Neural progenitor cell (in vitro differentiated cells): Measurements from ENCODE around the gene MPP2. TPM values are rescaled to one million over a fixed set of nuclear protein-coding genes. Genes with fewer than 3 reads are reported as not detected.
"Not testable (repeated sequence)": the region's sequence is repeated elsewhere in the genome, so short reads cannot be mapped to it uniquely, and the experiment has no call there.

Experiments
- DNase-seq: peaks from one replicate; pipeline ENCODE4 v3.0.0-alpha.2; 2016; ENCODE audit warnings: low spot score
- H2AFZ ChIP-seq: fragments of 200-600 bp; sonication (generic); replicated peaks from 2 replicates; pipeline ENCODE4 v1.6.1; 2016; ENCODE audit warnings: antibody characterized with exemption
- H3F3A ChIP-seq: fragments of 200-600 bp; sonication (generic); 2 replicates; pipeline ENCODE4 v1.6.1; 2016; ENCODE audit warnings: antibody characterized with exemption, low read depth
- H3K27ac ChIP-seq: fragments of 200-600 bp; sonication (generic); 2 replicates; pipeline ENCODE4 v1.5.1; 2016; ENCODE audit warnings: mild to moderate bottlenecking
- H3K27me3 ChIP-seq: fragments of 200-600 bp; sonication (generic); 2 replicates; pipeline ENCODE4 v1.6.1; 2016; ENCODE audit warnings: mild to moderate bottlenecking, moderate library complexity
- H3K36me3 ChIP-seq: fragments of 200-600 bp; sonication (generic); 2 replicates; pipeline ENCODE4 v1.5.1; 2016
- H3K4me1 ChIP-seq: fragments of 200-600 bp; sonication (generic); 2 replicates; pipeline ENCODE4 v1.6.1; 2016; ENCODE audit warnings: mixed run types
- H3K4me2 ChIP-seq: fragments of 200-600 bp; sonication (generic); 2 replicates; pipeline ENCODE4 v1.6.1; 2016
- H3K4me3 ChIP-seq: fragments of 200-600 bp; sonication (generic); 2 replicates; pipeline ENCODE4 v1.5.1; 2016
- H3K79me2 ChIP-seq: fragments of 200-600 bp; sonication (generic); 2 replicates; pipeline ENCODE4 v1.6.1; 2016; ENCODE audit warnings: low read depth
- H3K9ac ChIP-seq: fragments of 200-600 bp; sonication (generic); 2 replicates; pipeline ENCODE4 v1.6.1; 2016
- H3K9me3 ChIP-seq: fragments of 200-600 bp; sonication (generic); 2 replicates; pipeline ENCODE4 v1.5.1; 2016; ENCODE audit warnings: low read depth
- H4K20me1 ChIP-seq: fragments of 200-600 bp; sonication (generic); 2 replicates; pipeline ENCODE4 v1.6.1; 2016; ENCODE audit warnings: low read depth
- H3K27ac Mint-ChIP-seq: 3 replicates; pipeline ENCODE4 v1.8.0; 2021; ENCODE audit warnings: mixed read lengths
- H3K27me3 Mint-ChIP-seq: 2 replicates; pipeline ENCODE4 v1.8.0; 2022; ENCODE audit warnings: low read depth, mild to moderate bottlenecking, inconsistent platforms, moderate library complexity, mixed read lengths; ENCODE audit not compliant: insufficient read depth
- H3K36me3 Mint-ChIP-seq: 3 replicates; pipeline ENCODE4 v1.8.0; 2021; ENCODE audit warnings: mixed read lengths
- H3K4me1 Mint-ChIP-seq: 3 replicates; pipeline ENCODE4 v1.8.0; 2021; ENCODE audit warnings: mixed read lengths
- H3K4me3 Mint-ChIP-seq: 3 replicates; pipeline ENCODE4 v1.8.0; 2021; ENCODE audit warnings: mild to moderate bottlenecking, moderate library complexity, mixed read lengths
- H3K9me3 Mint-ChIP-seq: 3 replicates; pipeline ENCODE4 v1.8.0; 2020; ENCODE audit warnings: mixed read lengths
- EZH2 ChIP-seq: fragments of 200-600 bp; sonication (generic); IDR thresholded peaks from 2 replicates; pipeline ENCODE4 v1.6.1; 2017; ENCODE audit warnings: antibody characterized with exemption, mild to moderate bottlenecking, moderate library complexity
- EZH2phosphoT487 ChIP-seq: fragments of 200-600 bp; sonication (generic); IDR thresholded peaks from 2 replicates; pipeline ENCODE4 v1.6.1; 2017; ENCODE audit warnings: antibody characterized with exemption
- total RNA-seq: library from RNA; depleted of rRNA; stranded (reverse); fragments of >200 nt; gene quantifications from 2 replicates; pipeline ENCODE4 v1.2.3, GENCODE V29; 2015; ENCODE audit warnings: low replicate concordance
- TF ChIP-seq, protein P1 (sequence below): fragments of 200-600 bp; sonication (generic); IDR thresholded peaks from 2 replicates; pipeline ENCODE4 v1.5.1; 2017; ENCODE audit warnings: antibody characterized with exemption, mild to moderate bottlenecking

The MPP2 gene
- total RNA-seq, 1 donor from 2014 or later, result 7.8 TPM

DNA sequence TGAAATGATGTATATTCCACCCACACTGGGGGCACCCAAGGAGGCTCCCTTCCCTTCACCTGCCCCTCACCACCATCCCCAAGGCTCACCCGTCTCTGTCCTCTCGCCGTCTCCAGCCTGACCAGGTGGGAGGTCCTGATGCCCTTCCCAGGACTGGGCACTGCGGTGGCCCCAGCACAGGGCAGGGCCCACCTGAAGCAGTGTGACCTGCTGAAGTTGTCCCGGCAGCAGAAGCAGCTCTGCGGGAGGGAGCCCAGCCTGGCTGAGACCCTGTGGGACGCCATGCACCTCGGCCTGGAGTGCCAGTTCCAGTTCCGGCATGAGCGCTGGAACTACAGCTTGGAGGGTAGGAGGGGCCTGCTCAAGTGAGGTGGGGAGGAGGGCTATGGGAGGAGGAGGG lies 25.0 kb upstream of the MPP2 start:
- Histone ChIP-seq H3K4me2 (no peak overlapping the region), H3K27me3 (peaks cover 35% of the 10 kb centered on the region), H3K79me2 (no peaks in the 10 kb centered on the region), H3K4me1 (peaks cover 17% of the 10 kb centered on the region), H3K27ac (no peak overlapping the region), H3K9ac (no peak overlapping the region), H3K36me3 (no peaks in the 10 kb centered on the region), H2AFZ (no peak overlapping the region), H3K4me3 (no peak overlapping the region), H4K20me1 (no peaks in the 10 kb centered on the region), H3F3A (no peaks in the 10 kb centered on the region), H3K9me3 (no peaks in the 10 kb centered on the region)
- DNase-seq, result no peak
- Mint-ChIP-seq H3K9me3 (no peaks in the 10 kb centered on the region), H3K4me3 (no peak overlapping the region), H3K36me3 (peaks cover 1% of the 10 kb centered on the region), H3K27ac (no peak overlapping the region), H3K4me1 (peaks cover 19% of the 10 kb centered on the region), H3K27me3 (peaks cover 15% of the 10 kb centered on the region)
- TF ChIP-seq EZH2phosphoT487, result no peak
- TF ChIP-seq, protein P1, sequence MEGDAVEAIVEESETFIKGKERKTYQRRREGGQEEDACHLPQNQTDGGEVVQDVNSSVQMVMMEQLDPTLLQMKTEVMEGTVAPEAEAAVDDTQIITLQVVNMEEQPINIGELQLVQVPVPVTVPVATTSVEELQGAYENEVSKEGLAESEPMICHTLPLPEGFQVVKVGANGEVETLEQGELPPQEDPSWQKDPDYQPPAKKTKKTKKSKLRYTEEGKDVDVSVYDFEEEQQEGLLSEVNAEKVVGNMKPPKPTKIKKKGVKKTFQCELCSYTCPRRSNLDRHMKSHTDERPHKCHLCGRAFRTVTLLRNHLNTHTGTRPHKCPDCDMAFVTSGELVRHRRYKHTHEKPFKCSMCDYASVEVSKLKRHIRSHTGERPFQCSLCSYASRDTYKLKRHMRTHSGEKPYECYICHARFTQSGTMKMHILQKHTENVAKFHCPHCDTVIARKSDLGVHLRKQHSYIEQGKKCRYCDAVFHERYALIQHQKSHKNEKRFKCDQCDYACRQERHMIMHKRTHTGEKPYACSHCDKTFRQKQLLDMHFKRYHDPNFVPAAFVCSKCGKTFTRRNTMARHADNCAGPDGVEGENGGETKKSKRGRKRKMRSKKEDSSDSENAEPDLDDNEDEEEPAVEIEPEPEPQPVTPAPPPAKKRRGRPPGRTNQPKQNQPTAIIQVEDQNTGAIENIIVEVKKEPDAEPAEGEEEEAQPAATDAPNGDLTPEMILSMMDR, result no peak
- no peak for TF ChIP-seq EZH2

GRCh38 chr17:43931062-43931571 lies 23.8 kb upstream of the MPP2 start:
- H3K36me3 Mint-ChIP-seq, result no peaks in the 10 kb centered on the region

GRCh38 chr17:43928609-43929008 lies 21.3 kb upstream of the MPP2 start:
- Histone ChIP-seq H4K20me1 (no peaks in the 10 kb centered on the region), H3K9ac (no peak overlapping the region), H3K9me3 (no peaks in the 10 kb centered on the region), H3K4me1 (peaks cover 15% of the 10 kb centered on the region), H3K4me3 (no peak overlapping the region), H2AFZ (no peak overlapping the region), H3K27me3 (peaks cover 49% of the 10 kb centered on the region), H3K79me2 (no peaks in the 10 kb centered on the region), H3K4me2 (peak overlapping the region; percentile 80), H3K27ac (no peak overlapping the region), H3F3A (no peaks in the 10 kb centered on the region), H3K36me3 (no peaks in the 10 kb centered on the region)
- Mint-ChIP-seq H3K9me3 (no peaks in the 10 kb centered on the region), H3K4me1 (peaks cover 9% of the 10 kb centered on the region), H3K27me3 (peaks cover 21% of the 10 kb centered on the region), H3K4me3 (no peak overlapping the region), H3K27ac (no peak overlapping the region), H3K36me3 (no peaks in the 10 kb centered on the region)
- TF ChIP-seq EZH2phosphoT487 (no peak), EZH2 (no peak)
- TF ChIP-seq, protein P1, result no peak
- DNase-seq, result no peak

More at GRCh38 chr17:43931062-43931571, 23.8 kb upstream of the MPP2 start:
- Histone ChIP-seq H3K27me3 (peaks cover 38% of the 10 kb centered on the region), H3K9me3 (no peaks in the 10 kb centered on the region), H3K9ac (no peak overlapping the region), H3K79me2 (no peaks in the 10 kb centered on the region), H3K27ac (no peak overlapping the region), H4K20me1 (no peaks in the 10 kb centered on the region), H3K4me2 (no peak overlapping the region), H3K36me3 (no peaks in the 10 kb centered on the region), H2AFZ (no peak overlapping the region), H3F3A (no peaks in the 10 kb centered on the region), H3K4me3 (no peak overlapping the region), H3K4me1 (peaks cover 22% of the 10 kb centered on the region)
- TF ChIP-seq, protein P1, result no peak
- no peak for TF ChIP-seq EZH2phosphoT487
- TF ChIP-seq EZH2, result no peak
- DNase-seq, result no peak
- Mint-ChIP-seq H3K4me1 (peaks cover 17% of the 10 kb centered on the region), H3K27ac (no peak overlapping the region), H3K27me3 (peaks cover 16% of the 10 kb centered on the region), H3K4me3 (no peak overlapping the region), H3K9me3 (no peaks in the 10 kb centered on the region)

DNA sequence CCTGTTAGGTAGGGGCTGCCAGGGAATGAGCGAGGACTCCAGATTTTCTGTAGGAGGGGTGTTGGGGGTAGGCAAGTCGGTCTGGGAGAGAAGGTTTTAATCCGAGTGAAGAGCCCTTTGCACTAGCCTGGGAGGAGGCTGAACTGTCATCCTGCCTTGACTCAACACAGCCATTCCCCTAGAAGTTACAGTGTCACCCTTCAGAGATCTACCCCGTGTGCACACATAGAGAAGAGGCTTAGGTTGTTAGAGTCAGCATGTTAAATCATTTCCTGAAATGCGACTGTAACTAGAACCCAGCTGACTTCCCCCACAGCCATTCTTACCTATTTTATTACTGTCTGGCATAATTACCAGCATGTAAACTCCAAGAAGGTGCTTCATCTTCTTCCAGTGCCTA lies 20.6 kb upstream of the MPP2 start:
- H3K4me1 Mint-ChIP-seq, H3K79me2 ChIP-seq, H3K27ac ChIP-seq, H3K9me3 Mint-ChIP-seq, H3K9me3 ChIP-seq, H3F3A ChIP-seq, H4K20me1 ChIP-seq, H3K36me3 ChIP-seq, H3K9ac ChIP-seq, H3K4me3 Mint-ChIP-seq, H2AFZ ChIP-seq, DNase-seq, H3K36me3 Mint-ChIP-seq: not testable (repeated sequence)
- H3K4me1 ChIP-seq, result peaks cover 15% of the 10 kb centered on the region
- peaks cover 49% of the 10 kb centered on the region for H3K27me3 ChIP-seq
- Mint-ChIP-seq H3K27ac (peak overlapping the region; percentile 24), H3K27me3 (peaks cover 21% of the 10 kb centered on the region)
- H3K4me3 ChIP-seq, result peak overlapping the region; percentile 32
- peak overlapping the region; percentile 80 for H3K4me2 ChIP-seq
